B cell (primary cell): ENCODE measurements around the gene NKX2-3. TPM values are rescaled to one million over a fixed set of nuclear protein-coding genes. Genes with fewer than 3 reads are reported as not detected.

Experiments used
- ATAC-seq: fragments of 200-7000 bp; cut with Tn5 transposase; one replicate; pipeline ENCODE4 v1.10.0; 2021; ENCODE audit warnings: low read depth, mild to moderate bottlenecking, moderate number of reproducible peaks, moderate library complexity
- CTCF ChIA-PET: fragments of 350-600 bp; sonication (Branson Sonifier 250); formaldehyde crosslinking; loops from one replicate; lab custom pipeline; 2021; ENCODE audit warnings: antibody characterized with exemption, inconsistent platforms; lab: Charles Lee
- POLR2A ChIA-PET: fragments of 350-600 bp; sonication (Branson Sonifier 250); formaldehyde crosslinking; loops from one replicate; lab custom pipeline; 2021; ENCODE audit warnings: antibody characterized with exemption; lab: Charles Lee
- DNase-seq: peaks from one replicate; pipeline ENCODE4 v3.0.0; 2013
- H2AFZ ChIP-seq: 2 replicates; pipeline ENCODE4 v1.6.1; 2012; ENCODE audit warnings: mild to moderate bottlenecking, low read depth, low read length; ENCODE audit not compliant: insufficient read depth, poor library complexity, severe bottlenecking
- H3K27ac ChIP-seq, 2 donors: 1 replicate in 1 of 2; 2 replicates in 1 of 2; pipeline ENCODE4 v1.5.1; 2012 to 2013; ENCODE audit warnings: low read length in 2 of 2, mild to moderate bottlenecking in 2 of 2, moderate library complexity in 1 of 2
- H3K27me3 ChIP-seq, 4 experiments: fragments of 200-600 bp in 1 of 4; sonication (generic) in 1 of 4; replicated peaks in 1 of 4; 1 replicate in 2 of 4; 2 replicates in 2 of 4; pipeline versions ENCODE4 v1.6.1 to v1.7.0; 2013 to 2016; ENCODE audit warnings: low read length in 3 of 4, mild to moderate bottlenecking in 2 of 4, mixed read lengths in 1 of 4, moderate library complexity in 1 of 4; ENCODE audit not compliant: insufficient read depth in 4 of 4, control insufficient read depth in 3 of 4; ENCODE audit errors: control extremely low read depth in 1 of 4
- H3K36me3 ChIP-seq, 2 experiments: replicated peaks in 1 of 2; 1 replicate in 1 of 2; 2 replicates in 1 of 2; pipeline versions ENCODE4 v1.6.1 to v1.7.1; 2013; ENCODE audit warnings: low read length in 1 of 2; ENCODE audit not compliant: insufficient read depth in 2 of 2, control insufficient read depth in 1 of 2; ENCODE audit errors: control extremely low read depth in 1 of 2, extremely low read depth in 1 of 2
- H3K4me1 ChIP-seq, 2 donors: fragments of 200-600 bp in 1 of 2; sonication (generic) in 1 of 2; 1 replicate in 1 of 2; 2 replicates in 1 of 2; pipeline versions ENCODE4 v1.5.1 to v1.6.1; 2013 to 2017; ENCODE audit warnings: low read length in 2 of 2; ENCODE audit not compliant: control insufficient read depth in 2 of 2, insufficient read depth in 2 of 2
- H3K4me2 ChIP-seq: replicated peaks from 2 replicates; pipeline ENCODE3; 2012; ENCODE audit warnings: mild to moderate bottlenecking, low read depth, low read length; ENCODE audit not compliant: poor library complexity, severe bottlenecking
- H3K4me3 ChIP-seq, 5 experiments: fragments of 200-600 bp in 1 of 5; sonication (generic) in 1 of 5; 1 replicate in 3 of 5; 2 replicates in 2 of 5; pipeline versions ENCODE4 v1.5.1 to v1.7.0; 2011 to 2016; ENCODE audit warnings: low read length in 4 of 5, mild to moderate bottlenecking in 4 of 5, low read depth in 2 of 5, control low read depth in 1 of 5, moderate library complexity in 1 of 5; ENCODE audit not compliant: insufficient read depth in 1 of 5; ENCODE audit errors: control extremely low read depth in 1 of 5, extremely low read depth in 1 of 5
- H3K79me2 ChIP-seq: fragments of 200-600 bp; sonication (generic); one replicate; pipeline ENCODE4 v1.6.0; 2016; ENCODE audit warnings: low read length; ENCODE audit not compliant: control insufficient read depth, insufficient read depth
- H3K9ac ChIP-seq: fragments of 200-600 bp; sonication (generic); 2 replicates; pipeline ENCODE4 v1.6.1; 2017; ENCODE audit warnings: mild to moderate bottlenecking, low read length, moderate library complexity
- H3K9me3 ChIP-seq, 3 donors: one replicate each; pipeline versions ENCODE4 v1.6.1 to v1.7.1; 2013; ENCODE audit warnings: low read length in 2 of 3; ENCODE audit not compliant: control insufficient read depth in 2 of 3, insufficient read depth in 1 of 3; ENCODE audit errors: control extremely low read depth in 1 of 3
- H4K20me1 ChIP-seq: 2 replicates; pipeline ENCODE4 v1.6.0; 2012; ENCODE audit warnings: mild to moderate bottlenecking, low read length; ENCODE audit not compliant: insufficient read depth, control insufficient read depth, poor library complexity, severe bottlenecking
- H3K27ac Mint-ChIP-seq: one replicate; pipeline ENCODE4 v1.8.0; 2021; ENCODE audit warnings: mixed read lengths
- H3K27me3 Mint-ChIP-seq: one replicate; pipeline ENCODE4 v1.8.0; 2021; ENCODE audit warnings: mixed read lengths
- H3K4me1 Mint-ChIP-seq: one replicate; pipeline ENCODE4 v1.8.0; 2021; ENCODE audit warnings: mixed read lengths
- H3K4me3 Mint-ChIP-seq: one replicate; pipeline ENCODE4 v1.8.0; 2021; ENCODE audit warnings: mixed read lengths
- H3K9me3 Mint-ChIP-seq: one replicate; pipeline ENCODE4 v1.8.0; 2022; ENCODE audit warnings: mixed read lengths; ENCODE audit not compliant: insufficient read depth
- CTCF ChIP-seq: fragments of 200-600 bp; IDR thresholded peaks from one replicate; pipeline ENCODE4 v1.8.0; 2022; ENCODE audit warnings: antibody characterized with exemption, mild to moderate bottlenecking
- EZH2 ChIP-seq: IDR thresholded peaks from 2 replicates; pipeline ENCODE4 v1.6.1; 2012; ENCODE audit warnings: borderline replicate concordance, low read depth, mild to moderate bottlenecking, moderate library complexity, low read length; ENCODE audit not compliant: insufficient read depth, poor library complexity, severe bottlenecking
- WGBS: methylation state at CpG from one replicate; pipeline ENCODE4 v1.1.5; 2013; ENCODE audit warnings: missing lambda C conversion rate; ENCODE audit not compliant: insufficient coverage; 5-methylcytosine and 5-hydroxymethylcytosine counted together
- intact Hi-C: fragments of 100-400 bp; cut with micrococcal nuclease; formaldehyde crosslinking; loops from one replicate; pipeline ENCODE4 v1.10.0; 2022
- polyA plus RNA-seq: library from polyadenylated mRNA; depleted of rRNA; stranded (reverse); fragments of >200 nt; gene quantifications from 2 replicates; pipeline ENCODE4 v1.2.3, GENCODE V29; 2012
- total RNA-seq, 2 donors: library from RNA; stranded (reverse); fragments of 120-200 nt in 1 of 2; gene quantifications; 1 replicate in 1 of 2; 2 replicates in 1 of 2; pipeline versions ENCODE4 v1.2.3 to v1.2.4, GENCODE V29; 2013 to 2022

Gene NKX2-3
- total and polyA plus RNA-seq, 2 donors (not counting 1 experiment from before 2014, with no cell fraction given): not detected

DNA sequence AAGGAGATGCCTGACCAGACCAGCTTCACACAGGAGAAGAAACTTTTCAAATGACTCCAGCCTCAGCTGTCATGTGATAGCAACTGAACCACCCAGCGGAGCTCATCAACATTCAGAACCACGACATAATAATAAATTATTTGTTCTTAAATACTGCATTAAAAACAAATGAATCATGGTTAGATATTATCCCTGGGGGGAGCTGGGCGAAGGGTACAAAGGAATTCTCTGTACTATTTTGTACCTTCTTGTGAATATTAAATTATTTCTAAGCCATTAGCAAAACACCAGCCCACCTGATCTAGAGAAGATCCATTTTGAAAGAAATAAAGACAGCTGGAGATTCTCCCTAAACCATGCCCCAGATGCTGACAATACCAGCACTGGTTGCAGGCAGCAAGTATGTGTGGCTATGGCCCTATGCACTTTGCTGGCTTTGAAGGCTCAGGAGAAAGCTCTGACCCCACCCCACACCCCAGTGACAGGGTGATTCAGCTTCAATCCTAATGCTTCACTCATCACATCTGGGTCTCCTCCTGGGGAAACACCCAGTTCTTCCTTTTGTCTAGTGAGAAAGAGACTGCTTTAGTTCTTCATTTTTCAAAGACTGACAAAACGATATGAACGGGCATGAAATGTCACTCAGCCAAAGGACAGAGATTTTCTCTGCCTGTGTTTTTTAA is 45.5 kb upstream of the NKX2-3 start:
- no peaks in the 10 kb centered on the region for H3K9me3 ChIP-seq
- H3K4me3 ChIP-seq: no peak overlapping the region
- Mint-ChIP-seq H3K9me3 (no peaks in the 10 kb centered on the region), H3K27me3 (peaks cover 57% of the 10 kb centered on the region), H3K4me3 (no peak overlapping the region), H3K27ac (no peak overlapping the region), H3K4me1 (peaks cover 3% of the 10 kb centered on the region)
- ATAC-seq: no peak
- H3K27me3 ChIP-seq: peaks cover 0 to 19% (median 10%) of the 10 kb centered on the region in 4 experiments
- ChIA-PET CTCF (interaction anchor here (1.5 kb wide), 1 partner anchor 51 kb away, joined by 4 read pairs; no protein-coding TSS in a partner anchor), POLR2A (no interaction called here)
- no peak overlapping the region for H3K27ac ChIP-seq
- H3K9ac ChIP-seq: no peak overlapping the region
- DNase-seq: no peak
- no peak overlapping the region for H2AFZ ChIP-seq
- H3K79me2 ChIP-seq: no peaks in the 10 kb centered on the region
- TF ChIP-seq EZH2 (no peak), CTCF (no peak)
- no peaks in the 10 kb centered on the region for H3K36me3 ChIP-seq
- WGBS: no CpG with 5 or more reads among the region's 5 CpGs
- H3K4me2 ChIP-seq: no peak overlapping the region
- intact Hi-C loops: no loop called here
- H4K20me1 ChIP-seq: no peaks in the 10 kb centered on the region
- peaks cover 0 to 3% of the 10 kb centered on the region in 2 donors for H3K4me1 ChIP-seq

DNA sequence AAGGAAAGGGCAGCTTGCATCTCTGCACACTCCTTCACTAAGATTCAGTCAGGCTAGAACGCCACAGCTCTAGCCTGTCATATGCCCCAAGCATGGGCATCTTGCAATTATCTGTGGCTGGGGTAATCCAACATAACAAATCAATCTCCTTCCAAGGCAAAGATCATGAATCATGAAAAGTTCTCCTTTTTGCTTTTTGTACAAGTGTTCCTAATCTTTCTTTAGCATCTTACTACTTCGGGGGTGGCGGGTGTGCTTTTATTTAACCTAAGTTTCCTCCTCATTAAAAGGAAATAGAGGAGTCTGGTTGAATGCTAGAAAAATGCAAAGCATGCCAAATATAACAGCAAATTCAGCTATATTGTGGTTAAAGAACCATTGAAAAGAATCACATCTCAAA is 43.5 kb upstream of the NKX2-3 start:
- Histone ChIP-seq H3K27ac (no peak overlapping the region), H3K36me3 (no peaks in the 10 kb centered on the region), H3K4me2 (no peak overlapping the region), H3K79me2 (no peaks in the 10 kb centered on the region), H3K9ac (no peak overlapping the region), H4K20me1 (no peaks in the 10 kb centered on the region), H3K4me1 (peaks cover 0 to 3% of the 10 kb centered on the region in 2 donors), H3K4me3 (no peak overlapping the region), H3K27me3 (peaks cover 0 to 19% (median 10%) of the 10 kb centered on the region in 4 experiments), H2AFZ (no peak overlapping the region), H3K9me3 (no peaks in the 10 kb centered on the region)
- ChIA-PET CTCF (no interaction called here), POLR2A (no interaction called here)
- no peak for TF ChIP-seq CTCF
- no peak for TF ChIP-seq EZH2
- H3K9me3 Mint-ChIP-seq: no peaks in the 10 kb centered on the region
- 20% methylated on average over 1 of the region's 3 CpGs for WGBS
- DNase-seq (no peak), ATAC-seq (no peak)
- intact Hi-C loops: no loop called here
- peaks cover 58% of the 10 kb centered on the region for H3K27me3 Mint-ChIP-seq
- H3K4me3 Mint-ChIP-seq: no peak overlapping the region
- H3K4me1 Mint-ChIP-seq: peaks cover 3% of the 10 kb centered on the region
- H3K27ac Mint-ChIP-seq: no peak overlapping the region
